Activated CD4-positive, alpha-beta T cell treated with anti-CD3 and anti-CD28 coated beads, Interleukin-2, amount 10 ng/mL, durations not matched to agents 7 days and 5 days (primary cell): ENCODE data around the gene ATE1. TPM values are rescaled to one million over a fixed set of nuclear protein-coding genes. Genes with fewer than 3 reads are reported as not detected.
A peak's percentile ranks its signal among the peaks of the same experiment; 100 is the strongest.
"Not testable (repeated sequence)": the region's sequence is repeated elsewhere in the genome, so short reads cannot be mapped to it uniquely, and the experiment has no call there.

ENCODE experiments used
- CTCF ChIA-PET: fragments of 350-600 bp; sonication (Branson Sonifier 250); formaldehyde crosslinking; loops from one replicate; lab custom pipeline; 2021; ENCODE audit warnings: antibody characterized with exemption; lab: Charles Lee
- POLR2A ChIA-PET: fragments of 350-600 bp; sonication (Branson Sonifier 250); formaldehyde crosslinking; loops from one replicate; lab custom pipeline; 2021; ENCODE audit warnings: antibody characterized with exemption; lab: Charles Lee
- DNase-seq: peaks from one replicate; pipeline ENCODE4 v3.0.0-alpha.2; 2020
- H3K27ac Mint-ChIP-seq: one replicate; pipeline ENCODE4 v1.8.0; 2021; ENCODE audit warnings: mild to moderate bottlenecking, moderate library complexity, mixed read lengths
- H3K27me3 Mint-ChIP-seq: one replicate; pipeline ENCODE4 v1.8.0; 2021; ENCODE audit warnings: mixed read lengths
- H3K36me3 Mint-ChIP-seq: one replicate; pipeline ENCODE4 v1.8.0; 2021; ENCODE audit warnings: low read depth, mixed read lengths
- H3K4me1 Mint-ChIP-seq: one replicate; pipeline ENCODE4 v1.8.0; 2021; ENCODE audit warnings: mixed read lengths
- H3K4me3 Mint-ChIP-seq: one replicate; pipeline ENCODE4 v1.8.0; 2021; ENCODE audit warnings: mild to moderate bottlenecking, moderate library complexity, mixed read lengths
- H3K9me3 Mint-ChIP-seq: one replicate; pipeline ENCODE4 v1.8.0; 2021; ENCODE audit warnings: mixed read lengths
- total RNA-seq, 2 experiments: library from RNA; stranded (reverse); gene quantifications; one replicate each; pipeline ENCODE4 v1.2.3, GENCODE V29; 2021

ATE1 gene
- total RNA-seq, 2 experiments from 2014 or later: 23.1 to 24.4 TPM

GRCh38 chr10:121949451-121949850 lies 21.6 kb upstream of the ATE1 start:
- peaks cover 3% of the 10 kb centered on the region for H3K36me3 Mint-ChIP-seq
- CTCF ChIA-PET: no interaction called here
- no peak overlapping the region for H3K27ac Mint-ChIP-seq
- H3K9me3 Mint-ChIP-seq: no peaks in the 10 kb centered on the region
- POLR2A ChIA-PET: no interaction called here
- no peak for DNase-seq
- no peaks in the 10 kb centered on the region for H3K27me3 Mint-ChIP-seq
- H3K4me3 Mint-ChIP-seq: no peak overlapping the region
- no peaks in the 10 kb centered on the region for H3K4me1 Mint-ChIP-seq

GRCh38 chr10:121949049-121949448 lies 21.2 kb upstream of the ATE1 start:
- ChIA-PET CTCF (no interaction called here), POLR2A (no interaction called here)
- no peaks in the 10 kb centered on the region for H3K27me3 Mint-ChIP-seq
- H3K4me1 Mint-ChIP-seq: no peaks in the 10 kb centered on the region
- no peak overlapping the region for H3K4me3 Mint-ChIP-seq
- H3K27ac Mint-ChIP-seq: no peak overlapping the region
- peaks cover 3% of the 10 kb centered on the region for H3K36me3 Mint-ChIP-seq
- DNase-seq: no peak
- no peaks in the 10 kb centered on the region for H3K9me3 Mint-ChIP-seq

- no peak overlapping the region for H3K27ac Mint-ChIP-seq
- DNase-seq: no peak
- H3K9me3 Mint-ChIP-seq: no peaks in the 10 kb centered on the region
- POLR2A ChIA-PET: no interaction called here
- H3K4me3 Mint-ChIP-seq: no peak overlapping the region
- CTCF ChIA-PET: interaction anchor here (0.5 kb wide), 1 partner anchor 23 kb away, joined by 4 read pairs; no protein-coding TSS in a partner anchor
- no peaks in the 10 kb centered on the region for H3K4me1 Mint-ChIP-seq
- H3K36me3 Mint-ChIP-seq: peaks cover 3% of the 10 kb centered on the region
- no peaks in the 10 kb centered on the region for H3K27me3 Mint-ChIP-seq
These were observed 19.8 kb upstream of the ATE1 start for GRCh38 chr10:121947343-121948330.

GRCh38 chr10:121942749-121943416 lies 15.1 kb upstream of the ATE1 start:
- CTCF ChIA-PET: no interaction called here
- Mint-ChIP-seq H3K4me1 (no peaks in the 10 kb centered on the region), H3K9me3 (no peaks in the 10 kb centered on the region), H3K27me3 (peaks cover 19% of the 10 kb centered on the region), H3K27ac (no peak overlapping the region), H3K36me3 (no peaks in the 10 kb centered on the region), H3K4me3 (no peak overlapping the region)
- no peak for DNase-seq
- POLR2A ChIA-PET: no interaction called here

- ChIA-PET POLR2A (no interaction called here), CTCF (no interaction called here)
- no peak overlapping the region for H3K4me3 Mint-ChIP-seq
These were observed 13.7 kb upstream of the ATE1 start for GRCh38 chr10:121941532-121941931.

GRCh38 chr10:121936295-121936694 lies 8.5 kb upstream of the ATE1 start:
- no peaks in the 10 kb centered on the region for H3K9me3 Mint-ChIP-seq
- peaks cover 20% of the 10 kb centered on the region for H3K27me3 Mint-ChIP-seq

More at GRCh38 chr10:121941532-121941931, 13.7 kb upstream of the ATE1 start:
- H3K36me3 Mint-ChIP-seq: no peaks in the 10 kb centered on the region
- no peak overlapping the region for H3K27ac Mint-ChIP-seq
- H3K9me3 Mint-ChIP-seq: no peaks in the 10 kb centered on the region
- DNase-seq: no peak
- no peaks in the 10 kb centered on the region for H3K4me1 Mint-ChIP-seq
- H3K27me3 Mint-ChIP-seq: peaks cover 25% of the 10 kb centered on the region

GRCh38 chr10:121935702-121936101 lies 7.9 kb upstream of the ATE1 start:
- H3K27me3 Mint-ChIP-seq: peaks cover 20% of the 10 kb centered on the region
- no peaks in the 10 kb centered on the region for H3K36me3 Mint-ChIP-seq
- ChIA-PET CTCF (no interaction called here), POLR2A (no interaction called here)
- DNase-seq: no peak
- H3K4me1 Mint-ChIP-seq: peaks cover 1% of the 10 kb centered on the region
- no peak overlapping the region for H3K27ac Mint-ChIP-seq
- H3K9me3 Mint-ChIP-seq: no peaks in the 10 kb centered on the region
- H3K4me3 Mint-ChIP-seq: no peak overlapping the region

More at GRCh38 chr10:121936295-121936694, 8.5 kb upstream of the ATE1 start:
- POLR2A ChIA-PET: no interaction called here
- H3K27ac Mint-ChIP-seq: no peak overlapping the region
- CTCF ChIA-PET: no interaction called here
- H3K4me1 Mint-ChIP-seq: no peaks in the 10 kb centered on the region
- no peak for DNase-seq
- H3K36me3 Mint-ChIP-seq: no peaks in the 10 kb centered on the region
- H3K4me3 Mint-ChIP-seq: no peak overlapping the region

GRCh38 chr10:121930268-121931085 lies 2.6 kb upstream of the ATE1 start:
- H3K9me3 Mint-ChIP-seq, DNase-seq, H3K36me3 Mint-ChIP-seq, POLR2A ChIA-PET, CTCF ChIA-PET, H3K27ac Mint-ChIP-seq, H3K27me3 Mint-ChIP-seq: not testable (repeated sequence)
- H3K4me1 Mint-ChIP-seq: peaks cover 22% of the 10 kb centered on the region
- peak overlapping the region; percentile 24 for H3K4me3 Mint-ChIP-seq

GRCh38 chr10:121929585-121930267 lies 1.9 kb upstream of the ATE1 start:
- H3K4me3 Mint-ChIP-seq: peak overlapping the region; percentile 24
- H3K36me3 Mint-ChIP-seq, POLR2A ChIA-PET, CTCF ChIA-PET, H3K27ac Mint-ChIP-seq, H3K27me3 Mint-ChIP-seq, DNase-seq, H3K9me3 Mint-ChIP-seq: not testable (repeated sequence)
- peaks cover 25% of the 10 kb centered on the region for H3K4me1 Mint-ChIP-seq

GRCh38 chr10:121928528-121928884 lies 675 bp upstream of the ATE1 start:
- ChIA-PET POLR2A (no interaction called here), CTCF (no interaction called here)
- peaks cover 4% of the 10 kb centered on the region for H3K36me3 Mint-ChIP-seq
- no peaks in the 10 kb centered on the region for H3K9me3 Mint-ChIP-seq
- no peaks in the 10 kb centered on the region for H3K27me3 Mint-ChIP-seq
- peak overlapping the region; percentile 90 for H3K4me3 Mint-ChIP-seq
- DNase-seq: peak; percentile 13
- H3K27ac Mint-ChIP-seq: peak overlapping the region; percentile 98
- peaks cover 25% of the 10 kb centered on the region for H3K4me1 Mint-ChIP-seq

GRCh38 chr10:121927318-121927840 lies 452 bp downstream of the ATE1 start:
- POLR2A ChIA-PET: no interaction called here
- peaks cover 25% of the 10 kb centered on the region for H3K4me1 Mint-ChIP-seq
- no peaks in the 10 kb centered on the region for H3K27me3 Mint-ChIP-seq
- peak overlapping the region; percentile 90 for H3K4me3 Mint-ChIP-seq
- H3K36me3 Mint-ChIP-seq: peaks cover 11% of the 10 kb centered on the region
- H3K9me3 Mint-ChIP-seq: no peaks in the 10 kb centered on the region
- CTCF ChIA-PET: no interaction called here
- H3K27ac Mint-ChIP-seq: peak overlapping the region; percentile 98
- peak; percentile 22 for DNase-seq

GRCh38 chr10:121926671-121927317 lies 1.0 kb downstream of the ATE1 start:
- ChIA-PET CTCF (no interaction called here), POLR2A (no interaction called here)
- peak; percentile 41 for DNase-seq
- peak overlapping the region; percentile 90 for H3K4me3 Mint-ChIP-seq
- H3K27me3 Mint-ChIP-seq: no peaks in the 10 kb centered on the region
- H3K36me3 Mint-ChIP-seq: peaks cover 11% of the 10 kb centered on the region
- H3K27ac Mint-ChIP-seq: peak overlapping the region; percentile 98
- H3K4me1 Mint-ChIP-seq: peaks cover 25% of the 10 kb centered on the region
- H3K9me3 Mint-ChIP-seq: no peaks in the 10 kb centered on the region
